OCI-LY7 (cell line): ENCODE data around the gene AHCYL1. TPM values are rescaled to one million over a fixed set of nuclear protein-coding genes. Genes with fewer than 3 reads are reported as not detected.

ENCODE experiments used
- BruUV-seq: library from RNA; stranded (reverse); fragments of 400-500 nt; replicated peaks from 2 replicates; lab custom pipeline; 2021; lab: Mats Ljungman, UMichigan
- CTCF ChIA-PET: fragments of 300-600 bp; sonication (Branson Sonifier 250); formaldehyde crosslinking; loops from one replicate; lab custom pipeline; 2022; ENCODE audit warnings: antibody characterized with exemption; ENCODE audit not compliant: unreplicated experiment; lab: Charles Lee
- POLR2A ChIA-PET: fragments of 300-600 bp; sonication (Branson Sonifier 250); formaldehyde crosslinking; loops from one replicate; lab custom pipeline; 2022; ENCODE audit warnings: antibody characterized with exemption; lab: Charles Lee
- DNase-seq: peaks from one replicate; pipeline ENCODE4 v3.0.0-alpha.2; 2015; ENCODE audit warnings: low spot score
- H2AFZ ChIP-seq: fragments of 200-600 bp; sonication (generic), shearing (Covaris generic); 2 replicates; pipeline ENCODE4 v1.6.1; 2014; ENCODE audit warnings: mild to moderate bottlenecking, antibody characterized with exemption, low read length, moderate library complexity
- H3K27ac ChIP-seq: fragments of 200-600 bp; sonication (generic); 2 replicates; pipeline ENCODE4 v1.5.1; 2014; ENCODE audit warnings: mixed run types, low read depth, mild to moderate bottlenecking, moderate library complexity, low read length, inconsistent platforms; ENCODE audit not compliant: poor library complexity, severe bottlenecking
- H3K36me3 ChIP-seq: fragments of 200-600 bp; sonication (generic); 2 replicates; pipeline ENCODE4 v1.6.1; 2014; ENCODE audit warnings: mild to moderate bottlenecking, antibody characterized with exemption, low read length, moderate library complexity, mixed read lengths; ENCODE audit not compliant: insufficient read depth
- H3K4me1 ChIP-seq: fragments of 200-600 bp; sonication (generic); 2 replicates; pipeline ENCODE4 v1.5.1; 2014; ENCODE audit warnings: mild to moderate bottlenecking, low read length; ENCODE audit not compliant: insufficient read depth, poor library complexity, severe bottlenecking
- H3K4me2 ChIP-seq: fragments of 200-600 bp; sonication (generic); 2 replicates; pipeline ENCODE4 v1.6.1; 2014; ENCODE audit warnings: mild to moderate bottlenecking, low read length
- H3K4me3 ChIP-seq: fragments of 200-600 bp; sonication (generic); 2 replicates; pipeline ENCODE4 v1.5.1; 2014; ENCODE audit warnings: mild to moderate bottlenecking, low read depth, low read length; ENCODE audit not compliant: poor library complexity, severe bottlenecking
- H3K79me2 ChIP-seq: fragments of 200-600 bp; sonication (generic); 2 replicates; pipeline ENCODE4 v1.6.1; 2016; ENCODE audit warnings: low read depth, mild to moderate bottlenecking, low read length, moderate library complexity, mixed read lengths; ENCODE audit not compliant: insufficient read depth
- H3K9me2 ChIP-seq: fragments of 200-600 bp; sonication (generic); 2 replicates; pipeline ENCODE4 v1.6.1; 2016; ENCODE audit warnings: mild to moderate bottlenecking, low read length, mixed read lengths; ENCODE audit not compliant: insufficient read depth
- H3K9me3 ChIP-seq: fragments of 200-600 bp; sonication (generic); 2 replicates; pipeline ENCODE4 v1.6.1; 2014; ENCODE audit warnings: mild to moderate bottlenecking, mixed run types, low read length, mixed read lengths
- H4K20me1 ChIP-seq: fragments of 200-600 bp; sonication (generic); 2 replicates; pipeline ENCODE4 v1.6.1; 2014; ENCODE audit warnings: mild to moderate bottlenecking, antibody characterized with exemption, low read length, moderate library complexity, mixed read lengths; ENCODE audit not compliant: insufficient read depth
- EZH2phosphoT487 ChIP-seq: fragments of 200-600 bp; sonication (generic); IDR thresholded peaks from 2 replicates; pipeline ENCODE4 v1.6.1; 2018; ENCODE audit warnings: low read depth, borderline replicate concordance, mild to moderate bottlenecking, mixed run types, antibody characterized with exemption, low read length, moderate library complexity, mixed read lengths
- intact Hi-C: fragments of 100-400 bp; cut with micrococcal nuclease; formaldehyde crosslinking; loops from one replicate; pipeline ENCODE4 v1.10.0; 2022; ENCODE audit not compliant: unreplicated experiment
- total RNA-seq, 2 experiments: library from RNA; depleted of rRNA in 1 of 2; stranded (reverse); fragments of >200 nt in 1 of 2; shearing (Covaris generic) in 1 of 2; gene quantifications; 2 replicates each; pipeline ENCODE4 v1.2.3, GENCODE V29; 2014 to 2022
- TF ChIP-seq, protein P1 (sequence below): fragments of 200-600 bp; sonication (generic); conservative IDR thresholded peaks from 2 replicates; pipeline ENCODE4 v1.5.1; 2014; ENCODE audit warnings: mild to moderate bottlenecking, antibody characterized with exemption, low read length, moderate library complexity, mixed read lengths

Gene AHCYL1
- total RNA-seq, 2 experiments from 2014 or later = 20.5 to 45.5 TPM

DNA sequence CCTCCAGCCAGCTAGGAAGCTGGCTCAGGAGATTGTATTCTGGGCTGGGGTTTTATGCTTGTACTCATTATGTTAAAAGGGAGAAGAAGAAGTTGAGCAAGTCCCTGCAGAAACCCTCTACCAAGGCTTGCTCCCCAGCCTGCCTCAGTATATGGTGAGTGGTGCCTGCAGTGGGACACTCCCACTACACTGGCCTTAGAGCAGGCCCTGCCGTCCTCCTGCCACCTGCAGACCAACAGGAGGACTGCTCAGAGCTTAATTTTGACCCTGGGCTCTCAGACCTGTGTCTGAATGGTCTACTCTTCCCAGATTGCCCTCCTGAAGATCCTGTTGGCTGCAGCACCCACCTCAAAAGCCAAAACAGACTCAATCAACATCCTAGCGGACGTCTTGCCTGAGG is 62.9 kb downstream of the AHCYL1 start:
- Histone ChIP-seq H3K79me2 (no peaks in the 10 kb centered on the region), H3K9me3 (no peaks in the 10 kb centered on the region), H3K36me3 (peaks cover 99% of the 10 kb centered on the region), H3K27ac (no peak overlapping the region), H3K4me1 (no peaks in the 10 kb centered on the region), H3K4me2 (no peak overlapping the region), H2AFZ (no peak overlapping the region), H3K9me2 (no peaks in the 10 kb centered on the region), H4K20me1 (no peaks in the 10 kb centered on the region), H3K4me3 (no peak overlapping the region)
- DNase-seq = no peak
- TF ChIP-seq, protein P1, sequence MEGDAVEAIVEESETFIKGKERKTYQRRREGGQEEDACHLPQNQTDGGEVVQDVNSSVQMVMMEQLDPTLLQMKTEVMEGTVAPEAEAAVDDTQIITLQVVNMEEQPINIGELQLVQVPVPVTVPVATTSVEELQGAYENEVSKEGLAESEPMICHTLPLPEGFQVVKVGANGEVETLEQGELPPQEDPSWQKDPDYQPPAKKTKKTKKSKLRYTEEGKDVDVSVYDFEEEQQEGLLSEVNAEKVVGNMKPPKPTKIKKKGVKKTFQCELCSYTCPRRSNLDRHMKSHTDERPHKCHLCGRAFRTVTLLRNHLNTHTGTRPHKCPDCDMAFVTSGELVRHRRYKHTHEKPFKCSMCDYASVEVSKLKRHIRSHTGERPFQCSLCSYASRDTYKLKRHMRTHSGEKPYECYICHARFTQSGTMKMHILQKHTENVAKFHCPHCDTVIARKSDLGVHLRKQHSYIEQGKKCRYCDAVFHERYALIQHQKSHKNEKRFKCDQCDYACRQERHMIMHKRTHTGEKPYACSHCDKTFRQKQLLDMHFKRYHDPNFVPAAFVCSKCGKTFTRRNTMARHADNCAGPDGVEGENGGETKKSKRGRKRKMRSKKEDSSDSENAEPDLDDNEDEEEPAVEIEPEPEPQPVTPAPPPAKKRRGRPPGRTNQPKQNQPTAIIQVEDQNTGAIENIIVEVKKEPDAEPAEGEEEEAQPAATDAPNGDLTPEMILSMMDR = no peak
- no peak for TF ChIP-seq EZH2phosphoT487
- BruUV-seq = no TSS peak
- CTCF ChIA-PET = no interaction called here
- POLR2A ChIA-PET = interaction anchor here (0.6 kb wide), 1 partner anchor 762 kb away, joined by 3 read pairs; no protein-coding TSS in a partner anchor
- intact Hi-C loops = no loop called here

DNA sequence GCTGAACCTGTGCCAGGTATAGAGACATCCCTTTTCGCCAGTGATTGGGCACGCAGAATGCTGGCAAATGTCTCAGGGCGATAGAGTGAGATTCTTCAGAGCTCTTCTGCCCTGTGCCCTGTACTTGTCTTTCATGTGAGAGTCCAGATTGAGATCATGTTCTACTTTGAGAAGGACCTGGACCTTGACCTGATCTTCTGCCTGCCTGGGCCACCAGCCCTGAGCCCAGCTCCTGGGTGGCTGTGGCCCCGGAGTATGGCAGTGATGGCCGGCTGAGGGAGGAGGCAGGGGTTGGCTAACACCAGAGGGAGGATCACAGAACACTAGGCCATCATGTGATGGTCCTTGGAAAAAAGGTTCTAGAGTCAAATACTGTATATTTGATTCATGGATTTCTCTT is 63.7 kb downstream of the AHCYL1 start:
- Histone ChIP-seq H4K20me1 (no peaks in the 10 kb centered on the region), H3K4me3 (no peak overlapping the region), H3K79me2 (no peaks in the 10 kb centered on the region), H3K27ac (no peak overlapping the region), H3K9me2 (no peaks in the 10 kb centered on the region), H2AFZ (no peak overlapping the region), H3K9me3 (no peaks in the 10 kb centered on the region), H3K36me3 (peaks cover 99% of the 10 kb centered on the region), H3K4me1 (no peaks in the 10 kb centered on the region), H3K4me2 (no peak overlapping the region)
- DNase-seq = no peak
- ChIA-PET POLR2A (no interaction called here), CTCF (interaction anchor here (0.6 kb wide), 1 partner anchor 57 kb away, joined by 3 read pairs; no protein-coding TSS in a partner anchor)
- BruUV-seq = no TSS peak
- TF ChIP-seq EZH2phosphoT487 = no peak
- TF ChIP-seq, protein P1 = no peak
- intact Hi-C loops = no loop called here

DNA sequence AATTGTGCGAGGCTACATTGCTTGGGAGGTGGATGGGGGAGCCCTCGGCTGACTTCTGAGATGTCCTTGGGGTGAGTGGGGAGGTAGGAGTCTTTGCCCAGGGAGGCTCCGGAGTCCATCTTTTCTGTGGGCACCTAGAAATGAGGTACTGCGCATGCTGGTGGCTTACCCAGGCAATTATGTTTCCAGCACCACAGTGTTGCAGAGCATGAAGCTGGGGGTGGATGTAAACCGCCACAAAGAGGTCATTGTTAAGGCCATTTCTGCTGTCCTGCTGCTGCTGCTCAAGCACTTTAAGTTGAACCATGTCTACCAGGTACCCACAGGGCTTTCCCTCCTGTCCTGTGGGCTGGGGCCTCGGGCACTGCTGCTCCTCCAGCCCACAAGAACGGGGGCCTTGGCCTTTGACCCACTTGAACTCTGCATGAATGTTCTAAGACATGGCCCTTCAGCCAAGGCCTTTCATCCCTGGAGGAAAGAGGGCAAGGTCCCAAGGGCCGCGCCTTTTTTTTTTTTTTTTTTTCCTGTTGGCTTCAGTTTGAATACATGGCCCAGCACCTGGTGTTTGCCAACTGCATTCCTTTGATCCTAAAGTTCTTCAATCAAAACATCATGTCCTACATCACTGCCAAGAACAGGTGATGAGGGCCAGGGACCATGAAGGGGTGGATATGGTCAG is 64.5 kb downstream of the AHCYL1 start:
- no peak overlapping the region for H2AFZ ChIP-seq
- no peak overlapping the region for H3K4me3 ChIP-seq
- no peaks in the 10 kb centered on the region for H3K9me3 ChIP-seq
- H3K36me3 ChIP-seq = peaks cover 99% of the 10 kb centered on the region
- TF ChIP-seq, protein P1 = no peak
- TF ChIP-seq EZH2phosphoT487 = no peak
- no peak overlapping the region for H3K27ac ChIP-seq
- no TSS peak for BruUV-seq
- intact Hi-C loops = no loop called here
- no peaks in the 10 kb centered on the region for H3K9me2 ChIP-seq
- ChIA-PET CTCF (no interaction called here), POLR2A (interaction anchor here (0.6 kb wide), 1 partner anchor 52 kb away, joined by 4 read pairs; no protein-coding TSS in a partner anchor)
- no peak for DNase-seq
- H4K20me1 ChIP-seq = no peaks in the 10 kb centered on the region
- no peak overlapping the region for H3K4me2 ChIP-seq
- no peaks in the 10 kb centered on the region for H3K4me1 ChIP-seq
- no peaks in the 10 kb centered on the region for H3K79me2 ChIP-seq
